GM12801 (cell line): ENCODE results near the gene DHX29.

Source experiments
- CTCF ChIP-seq: IDR thresholded peaks from one replicate; pipeline ENCODE4 v1.5.1; 2011; ENCODE audit warnings: control low read depth; ENCODE audit not compliant: insufficient read length; ENCODE audit errors: extremely low read depth

Gene DHX29

GRCh38 chr5:55327281-55327680, 19.8 kb upstream of the DHX29 start:
- TF ChIP-seq CTCF = no peak

- TF ChIP-seq CTCF = no peak
These were observed 18.1 kb upstream of the DHX29 start for GRCh38 chr5:55325621-55326020.

GRCh38 chr5:55324815-55325418, 17.4 kb upstream of the DHX29 start:
- no peak for TF ChIP-seq CTCF

- TF ChIP-seq CTCF = no peak
These were observed 16.5 kb upstream of the DHX29 start for GRCh38 chr5:55324006-55324405.

GRCh38 chr5:55320571-55320970, 13.1 kb upstream of the DHX29 start:
- TF ChIP-seq CTCF = no peak

GRCh38 chr5:55319491-55319890, 12.0 kb upstream of the DHX29 start:
- TF ChIP-seq CTCF = no peak

GRCh38 chr5:55316837-55317236, 9.3 kb upstream of the DHX29 start:
- no peak for TF ChIP-seq CTCF
